K562 (cell line): ENCODE measurements around the gene HMCN1. TPM values are rescaled to one million over a fixed set of nuclear protein-coding genes. Genes with fewer than 3 reads are reported as not detected.

Experiments used
- CEBPG ChIP-seq, 3 experiments: fragments of 200-800 bp in 1 of 3; sonication (Bioruptor generic) in 1 of 3; sonication (generic) in 1 of 3; formaldehyde crosslinking in 1 of 3; IDR thresholded peaks in 2 of 3; conservative IDR thresholded peaks in 1 of 3; 2 replicates each; pipeline versions ENCODE4 v1.6.1 to v1.8.0; 2016 to 2022; ENCODE audit warnings: missing compliant biosample characterization in 2 of 3, missing genetic modification characterization in 2 of 3, mild to moderate bottlenecking in 1 of 3, missing genetic modification reagents in 1 of 3
- FOSL1 ChIP-seq: fragments of 200-800 bp; sonication (Bioruptor generic); conservative IDR thresholded peaks from 2 replicates; pipeline ENCODE4 v1.6.1; 2016; ENCODE audit warnings: missing genetic modification characterization, missing compliant biosample characterization
- MEIS2 ChIP-seq: fragments of 450-650 bp; IDR thresholded peaks from 2 replicates; pipeline ENCODE4 v1.6.1; 2014; ENCODE audit warnings: mild to moderate bottlenecking; ENCODE audit not compliant: partially characterized antibody
- MYC ChIP-seq, 2 experiments: fragments of 250-450 bp in 1 of 2; sonication (Bioruptor Pico) in 1 of 2; IDR thresholded peaks; 2 replicates each; pipeline versions ENCODE4 v1.5.1 to v1.6.1; 2012 to 2021; ENCODE audit warnings: low read depth in 2 of 2, borderline replicate concordance in 1 of 2, improper control_type of control experiment in 1 of 2, low read length in 1 of 2, mild to moderate bottlenecking in 1 of 2, moderate library complexity in 1 of 2
- PBX2 ChIP-seq, 2 experiments: IDR thresholded peaks in 1 of 2; conservative IDR thresholded peaks in 1 of 2; 2 replicates each; pipeline ENCODE4 v1.6.1; 2016; ENCODE audit warnings: low read depth in 2 of 2, mild to moderate bottlenecking in 1 of 2, missing compliant biosample characterization in 1 of 2, missing genetic modification characterization in 1 of 2, moderate library complexity in 1 of 2
- SMARCA4 ChIP-seq: fragments of 450-650 bp; IDR thresholded peaks from 2 replicates; pipeline ENCODE4 v1.6.1; 2016
- SOX6 ChIP-seq: fragments of 450-650 bp; IDR thresholded peaks from 2 replicates; pipeline ENCODE4 v1.6.1; 2014; ENCODE audit warnings: mild to moderate bottlenecking
- TCF3 ChIP-seq: sonication (generic); formaldehyde crosslinking; IDR thresholded peaks from 2 replicates; pipeline ENCODE4 v1.4.0; 2020; ENCODE audit warnings: mild to moderate bottlenecking, missing genetic modification reagents
- ZMIZ1 ChIP-seq, 2 experiments: fragments of 150-350 bp in 1 of 2; IDR thresholded peaks; 2 replicates each; pipeline ENCODE4 v1.6.1; 2012 to 2016; ENCODE audit warnings: low read depth in 2 of 2, low read length in 2 of 2, mild to moderate bottlenecking in 1 of 2, moderate library complexity in 1 of 2
- polyA plus RNA-seq, 8 experiments: library from polyadenylated mRNA; depleted of rRNA in 4 of 8; stranded (reverse) in 5 of 8; unstranded in 3 of 8; fragments of >200 nt; fragmentation: Nextera tagmentation in 2 of 8; fragmentation: Illumina TruSeq in 1 of 8; extraction: Ambion mirVana in 2 of 8; extraction: Trizol in 1 of 8; gene quantifications; 2 replicates each; pipeline versions ENCODE4 v1.2.1 to v1.2.3, GENCODE V29; 2011 to 2014; ENCODE audit warnings: inconsistent platforms in 1 of 8, missing spikeins in 1 of 8
- total RNA-seq, 7 experiments: library from RNA; depleted of rRNA in 6 of 7; stranded (reverse); fragments of >200 nt in 6 of 7; fragmentation: Illumina TruSeq in 2 of 7; extraction: Trizol in 2 of 7; gene quantifications; 2 replicates each; pipeline versions ENCODE4 v1.2.1 to v1.2.3, GENCODE V29; 2011 to 2021; ENCODE audit warnings: low replicate concordance in 1 of 7

The HMCN1 gene
- total and polyA plus RNA-seq, 9 of the 15 experiments (the other 6 are each of a cell fraction or from before 2014, with no cell fraction given) = 0.07 to 0.36 (median 0.21) TPM

DNA sequence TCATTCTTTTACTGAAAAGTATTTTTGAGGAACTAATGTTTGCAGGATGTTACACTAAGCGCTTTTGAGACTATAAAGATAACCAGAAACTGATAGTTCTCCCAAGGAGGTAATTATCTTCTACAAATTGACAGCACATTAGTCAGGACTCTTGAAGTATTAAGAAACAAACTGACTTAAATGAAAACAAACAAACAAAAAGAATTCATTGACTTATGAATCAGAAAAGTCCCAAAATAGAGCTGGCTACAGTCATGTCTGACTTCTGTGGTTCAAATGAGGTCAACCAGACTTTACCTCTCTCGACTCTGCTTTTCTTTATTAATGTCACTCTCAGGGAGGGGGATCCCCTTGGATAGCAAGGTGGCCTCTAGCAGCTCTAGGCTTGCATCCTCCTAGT lies 344.1 kb downstream of the HMCN1 start (continued):
- TF ChIP-seq PBX2 (CRISPR knock-in tag; IDR thresholded peaks at IDR 0.05; ENCODE audit: low read depth) = no peak
- peak; percentile 70 for TF ChIP-seq PBX2 (tag; conservative IDR thresholded peaks at IDR 0.05; ENCODE audit: low read depth)
- TF ChIP-seq MEIS2 = peak; percentile 75
- no peak for TF ChIP-seq MYC (IDR thresholded peaks at IDR 0.05; ENCODE audit: low read depth, low read length)
- no peak for TF ChIP-seq MYC (CRISPR knock-in tag; IDR thresholded peaks at IDR 0.05; ENCODE audit: borderline replicate concordance, low read depth)
- peak; percentile 53; the same call in 1 of the 2 replicates for TF ChIP-seq TCF3 (CRISPR knock-in tag)
- peak; percentile 40; the same call in 1 of the 2 replicates for TF ChIP-seq SOX6
- no peak for TF ChIP-seq CEBPG (CRISPR knock-in tag; IDR thresholded peaks at IDR 0.05)
- peak in 1 of 2 experiments; percentile 52; a peak in 1 of 4 replicates for TF ChIP-seq CEBPG (tag; conservative IDR thresholded peaks at IDR 0.05 in 1 of 2, IDR thresholded peaks at IDR 0.05 in 1 of 2)
- 0 out of 2 replicates have a peak, but pooled peaks have one; percentile 36 for TF ChIP-seq SMARCA4
- TF ChIP-seq ZMIZ1 (IDR thresholded peaks at IDR 0.05; ENCODE audit: low read depth in 2 of 2, low read length in 2 of 2) = no peak
- TF ChIP-seq FOSL1 (tag) = peak; percentile 29; the same call in 1 of the 2 replicates
